Common myeloid progenitor, CD34-positive (primary cell): ENCODE data around the gene P2RY12.
A peak's percentile ranks its signal among the peaks of the same experiment; 100 is the strongest.

ENCODE experiments used
- CTCF ChIA-PET: fragments of 350-600 bp; sonication (Branson Sonifier 250); formaldehyde crosslinking; loops from one replicate; lab custom pipeline; 2021; ENCODE audit warnings: antibody characterized with exemption; lab: Charles Lee
- POLR2A ChIA-PET: fragments of 350-600 bp; sonication (Branson Sonifier 250); formaldehyde crosslinking; loops from one replicate; lab custom pipeline; 2021; ENCODE audit warnings: antibody characterized with exemption; lab: Charles Lee
- DNase-seq, 3 donors: peaks; one replicate each; pipeline versions ENCODE4 v3.0.0 to v3.0.0-alpha.2; 2013
- H3K27ac ChIP-seq, 2 experiments: 1 replicate in 1 of 2; 2 replicates in 1 of 2; pipeline ENCODE4 v1.7.0; 2013; ENCODE audit warnings: inconsistent platforms in 2 of 2, low read length in 2 of 2, mild to moderate bottlenecking in 2 of 2, low read depth in 1 of 2, moderate library complexity in 1 of 2; ENCODE audit not compliant: severe bottlenecking in 2 of 2, insufficient read depth in 1 of 2, poor library complexity in 1 of 2
- H3K27me3 ChIP-seq, 5 experiments: replicated peaks in 2 of 5; 1 replicate in 3 of 5; 2 replicates in 2 of 5; pipeline versions ENCODE4 v1.6.1 to v1.7.0; 2013; ENCODE audit warnings: low read length in 4 of 5, mild to moderate bottlenecking in 2 of 5, moderate library complexity in 2 of 5, inconsistent platforms in 1 of 5; ENCODE audit not compliant: insufficient read depth in 5 of 5, control insufficient read depth in 4 of 5
- H3K36me3 ChIP-seq, 4 experiments: 1 replicate in 2 of 4; 2 replicates in 2 of 4; pipeline versions ENCODE4 v1.6.1 to v1.7.0; 2013; ENCODE audit warnings: low read length in 3 of 4, control low read depth in 1 of 4, mild to moderate bottlenecking in 1 of 4; ENCODE audit not compliant: control insufficient read depth in 4 of 4, insufficient read depth in 4 of 4
- H3K4me1 ChIP-seq, 4 experiments: 1 replicate in 3 of 4; 2 replicates in 1 of 4; pipeline versions ENCODE4 v1.6.1 to v1.7.1; 2013; ENCODE audit warnings: low read length in 3 of 4, mild to moderate bottlenecking in 3 of 4, control low read depth in 1 of 4, inconsistent platforms in 1 of 4, moderate library complexity in 1 of 4; ENCODE audit not compliant: control insufficient read depth in 4 of 4, insufficient read depth in 4 of 4; ENCODE audit errors: control extremely low read depth in 1 of 4
- H3K4me3 ChIP-seq, 7 experiments: 1 replicate in 4 of 7; 2 replicates in 3 of 7; pipeline versions ENCODE4 v1.5.1 to v1.7.0; 2013; ENCODE audit warnings: mild to moderate bottlenecking in 7 of 7, low read length in 6 of 7, moderate library complexity in 6 of 7, inconsistent platforms in 2 of 7, low read depth in 2 of 7, control low read depth in 1 of 7; ENCODE audit not compliant: insufficient read depth in 4 of 7, control insufficient read depth in 1 of 7; ENCODE audit errors: extremely low read depth in 1 of 7
- H3K9me3 ChIP-seq, 5 experiments: 1 replicate in 4 of 5; 2 replicates in 1 of 5; pipeline versions ENCODE4 v1.6.1 to v1.7.1; 2013; ENCODE audit warnings: low read length in 4 of 5, mild to moderate bottlenecking in 2 of 5, inconsistent platforms in 1 of 5, low read depth in 1 of 5, moderate library complexity in 1 of 5; ENCODE audit not compliant: control insufficient read depth in 4 of 5, insufficient read depth in 2 of 5; ENCODE audit errors: control extremely low read depth in 1 of 5
- WGBS: methylation state at CpG from one replicate; pipeline ENCODE4 v1.1.5; 2013; ENCODE audit not compliant: insufficient coverage; 5-methylcytosine and 5-hydroxymethylcytosine counted together

The P2RY12 gene

GRCh38 chr3:151327571-151328198 is 56.9 kb downstream of the P2RY12 start:
- Histone ChIP-seq H3K4me1 (peaks cover 23 to 48% (median 29%) of the 10 kb centered on the region in 4 experiments), H3K27me3 (no peaks in the 10 kb centered on the region), H3K4me3 (peak overlapping the region in 4 of 7 experiments; percentile 39 to 69 (median 56)), H3K27ac (peak overlapping the region in 1 of 2 experiments; percentile 67), H3K36me3 (no peaks in the 10 kb centered on the region), H3K9me3 (no peaks in the 10 kb centered on the region)
- CTCF ChIA-PET, result interaction anchor here (0.6 to 1.5 kb wide), 9 partner anchors 9 to 1520 kb away, joined by 3 to 4 read pairs (median 3); partner anchors contain the start of gene GPR87
- POLR2A ChIA-PET, result interaction anchor here (0.6 kb wide), 1 partner anchor 9 kb away, joined by 4 read pairs; no protein-coding TSS in a partner anchor
- 14% methylated on average over 1 of the region's 3 CpGs for WGBS
- peak in 2 of 3 donors; percentile 55 for DNase-seq

- POLR2A ChIA-PET, result no interaction called here
- H3K9me3 ChIP-seq, result no peaks in the 10 kb centered on the region
These were observed 62.0 kb downstream of the P2RY12 start for GRCh38 chr3:151322511-151322910.

GRCh38 chr3:151321526-151321925 is 63.0 kb downstream of the P2RY12 start:
- WGBS, result no CpG with 5 or more reads among the region's 1 CpG
- peak in 2 of 3 donors; percentile 35 to 54 for DNase-seq
- Histone ChIP-seq H3K36me3 (peaks cover 0 to 5% (median 2%) of the 10 kb centered on the region in 4 experiments), H3K27me3 (no peaks in the 10 kb centered on the region), H3K9me3 (no peaks in the 10 kb centered on the region), H3K4me1 (peaks cover 5 to 21% (median 6%) of the 10 kb centered on the region in 4 experiments), H3K27ac (no peak overlapping the region), H3K4me3 (peak overlapping the region in 1 of 7 experiments; percentile 18)
- CTCF ChIA-PET, result interaction anchor here (0.8 to 1.3 kb wide), 4 partner anchors 9 to 77 kb away, joined by 3 to 4 read pairs (median 4); no protein-coding TSS in a partner anchor
- POLR2A ChIA-PET, result no interaction called here

More at GRCh38 chr3:151322511-151322910, 62.0 kb downstream of the P2RY12 start:
- H3K4me1 ChIP-seq, result peaks cover 5 to 26% (median 8%) of the 10 kb centered on the region in 4 experiments
- no CpG with 5 or more reads among the region's 1 CpG for WGBS
- no peak overlapping the region for H3K4me3 ChIP-seq
- DNase-seq, result no peak
- CTCF ChIA-PET, result no interaction called here
- H3K27me3 ChIP-seq, result no peaks in the 10 kb centered on the region
- peaks cover 0 to 4% (median 2%) of the 10 kb centered on the region in 4 experiments for H3K36me3 ChIP-seq
- H3K27ac ChIP-seq, result no peak overlapping the region

- no peaks in the 10 kb centered on the region for H3K27me3 ChIP-seq
- CTCF ChIA-PET, result interaction anchor here (0.8 kb wide), 1 partner anchor 23 kb away, joined by 3 read pairs; no protein-coding TSS in a partner anchor
- H3K4me1 ChIP-seq, result peaks cover 5 to 21% (median 6%) of the 10 kb centered on the region in 4 experiments
- POLR2A ChIA-PET, result no interaction called here
- no peaks in the 10 kb centered on the region for H3K9me3 ChIP-seq
- H3K4me3 ChIP-seq, result no peak overlapping the region
- peaks cover 0 to 6% (median 2%) of the 10 kb centered on the region in 4 experiments for H3K36me3 ChIP-seq
- DNase-seq, result no peak
- WGBS, result 90% methylated on average over 2 of the region's 2 CpGs
- no peak overlapping the region for H3K27ac ChIP-seq
These were observed 64.4 kb downstream of the P2RY12 start for GRCh38 chr3:151320131-151320530.

GRCh38 chr3:151319628-151320027 is 64.9 kb downstream of the P2RY12 start:
- Histone ChIP-seq H3K4me3 (no peak overlapping the region), H3K9me3 (no peaks in the 10 kb centered on the region), H3K27me3 (no peaks in the 10 kb centered on the region), H3K4me1 (peaks cover 5 to 21% (median 6%) of the 10 kb centered on the region in 4 experiments), H3K36me3 (peaks cover 0 to 6% (median 2%) of the 10 kb centered on the region in 4 experiments), H3K27ac (no peak overlapping the region)
- no peak for DNase-seq
- ChIA-PET CTCF (interaction anchor here (1.2 kb wide), 1 partner anchor 9 kb away, joined by 4 read pairs; no protein-coding TSS in a partner anchor), POLR2A (no interaction called here)
- 93% methylated on average over 3 of the region's 4 CpGs for WGBS

GRCh38 chr3:151318991-151319390 is 65.6 kb downstream of the P2RY12 start:
- Histone ChIP-seq H3K9me3 (no peaks in the 10 kb centered on the region), H3K27ac (no peak overlapping the region), H3K36me3 (peaks cover 0 to 6% (median 2%) of the 10 kb centered on the region in 4 experiments), H3K27me3 (no peaks in the 10 kb centered on the region), H3K4me1 (peaks cover 3 to 16% (median 6%) of the 10 kb centered on the region in 4 experiments), H3K4me3 (no peak overlapping the region)
- WGBS, result 76% methylated on average over 4 of the region's 7 CpGs
- no peak for DNase-seq
- ChIA-PET CTCF (interaction anchor here (1.2 kb wide), 1 partner anchor 10 kb away, joined by 4 read pairs; no protein-coding TSS in a partner anchor), POLR2A (interaction anchor here (0.7 kb wide), 1 partner anchor 9 kb away, joined by 4 read pairs; no protein-coding TSS in a partner anchor)

GRCh38 chr3:151318313-151318712 is 66.2 kb downstream of the P2RY12 start:
- no peak for DNase-seq
- H3K36me3 ChIP-seq, result peaks cover 0 to 6% (median 2%) of the 10 kb centered on the region in 4 experiments
- H3K27ac ChIP-seq, result no peak overlapping the region
- CTCF ChIA-PET, result interaction anchor here (1.2 kb wide), 1 partner anchor 10 kb away, joined by 4 read pairs; no protein-coding TSS in a partner anchor
- POLR2A ChIA-PET, result no interaction called here
- no peaks in the 10 kb centered on the region for H3K27me3 ChIP-seq
- peaks cover 0 to 12% (median 6%) of the 10 kb centered on the region in 4 experiments for H3K4me1 ChIP-seq
- H3K4me3 ChIP-seq, result no peak overlapping the region
- no peaks in the 10 kb centered on the region for H3K9me3 ChIP-seq
